K562 (cell line): ENCODE measurements around the gene TNIP1. TPM values are rescaled to one million over a fixed set of nuclear protein-coding genes. Genes with fewer than 3 reads are reported as not detected.
A peak's percentile ranks its signal among the peaks of the same experiment; 100 is the strongest.

Experiments
- BCL6 ChIP-seq: fragments of 250-450 bp; sonication (Bioruptor Pico); IDR thresholded peaks from 2 replicates; pipeline ENCODE4 v1.4.0; 2020
- DMBX1 ChIP-seq: fragments of 250-450 bp; sonication (Bioruptor Pico); IDR thresholded peaks from 2 replicates; pipeline ENCODE4 v1.8.0; 2022; ENCODE audit warnings: inconsistent platforms, mild to moderate bottlenecking, moderate library complexity, borderline replicate concordance
- ESRRB ChIP-seq: fragments of 250-450 bp; sonication (Bioruptor Pico); IDR thresholded peaks from 2 replicates; pipeline ENCODE4 v1.5.0; 2020; ENCODE audit warnings: mild to moderate bottlenecking, moderate library complexity, borderline replicate concordance
- ETV5 ChIP-seq: sonication (generic); formaldehyde crosslinking; IDR thresholded peaks from 2 replicates; pipeline ENCODE4 v1.4.0; 2020; ENCODE audit warnings: low read depth, mild to moderate bottlenecking, missing genetic modification reagents
- EWSR1 ChIP-seq: fragments of 450-650 bp; IDR thresholded peaks from 2 replicates; pipeline ENCODE4 v1.6.1; 2018; ENCODE audit warnings: borderline replicate concordance, mild to moderate bottlenecking, low read depth, moderate library complexity; ENCODE audit not compliant: partially characterized antibody
- NR2F6 ChIP-seq: fragments of 450-650 bp; formaldehyde crosslinking; IDR thresholded peaks from 2 replicates; pipeline ENCODE4 v1.4.0; 2020; ENCODE audit warnings: mild to moderate bottlenecking
- SMAD2 ChIP-seq: fragments of 150-350 bp; IDR thresholded peaks from 2 replicates; pipeline ENCODE4 v1.6.1; 2014; ENCODE audit warnings: low read depth, mild to moderate bottlenecking, low read length
- XRCC5 ChIP-seq: fragments of 200-400 bp; formaldehyde crosslinking; IDR thresholded peaks from 2 replicates; pipeline ENCODE4 v1.6.1; 2017; ENCODE audit warnings: low read depth, mild to moderate bottlenecking, low read length
- ZBTB5 ChIP-seq: fragments of 450-650 bp; IDR thresholded peaks from 2 replicates; pipeline ENCODE4 v1.6.1; 2017; ENCODE audit warnings: antibody characterized with exemption
- ZNF318 ChIP-seq, 2 experiments: fragments of 450-650 bp; IDR thresholded peaks; 2 replicates each; pipeline ENCODE4 v1.6.1; 2016; ENCODE audit warnings: mild to moderate bottlenecking in 2 of 2, borderline replicate concordance in 1 of 2, low read depth in 1 of 2, moderate library complexity in 1 of 2
- ZNF785 ChIP-seq: fragments of 250-450 bp; sonication (Bioruptor Pico); IDR thresholded peaks from 2 replicates; pipeline ENCODE4 v1.4.0; 2020; ENCODE audit warnings: mild to moderate bottlenecking
- polyA plus RNA-seq, 8 experiments: library from polyadenylated mRNA; depleted of rRNA in 4 of 8; stranded (reverse) in 5 of 8; unstranded in 3 of 8; fragments of >200 nt; fragmentation: Nextera tagmentation in 2 of 8; fragmentation: Illumina TruSeq in 1 of 8; extraction: Ambion mirVana in 2 of 8; extraction: Trizol in 1 of 8; gene quantifications; 2 replicates each; pipeline versions ENCODE4 v1.2.1 to v1.2.3, GENCODE V29; 2011 to 2014; ENCODE audit warnings: inconsistent platforms in 1 of 8, missing spikeins in 1 of 8
- total RNA-seq, 7 experiments: library from RNA; depleted of rRNA in 6 of 7; stranded (reverse); fragments of >200 nt in 6 of 7; fragmentation: Illumina TruSeq in 2 of 7; extraction: Trizol in 2 of 7; gene quantifications; 2 replicates each; pipeline versions ENCODE4 v1.2.1 to v1.2.3, GENCODE V29; 2011 to 2021; ENCODE audit warnings: low replicate concordance in 1 of 7
- TF ChIP-seq, protein P1 (sequence below): IDR thresholded peaks from 3 replicates; pipeline ENCODE4 v1.6.1; 2011; ENCODE audit warnings: borderline replicate concordance, mild to moderate bottlenecking, moderate library complexity; ENCODE audit not compliant: insufficient read length; ENCODE audit errors: extremely low read depth

Gene TNIP1
- total and polyA plus RNA-seq, 9 of the 15 experiments (the other 6 are each of a cell fraction or from before 2014, with no cell fraction given): 0.46 to 41.0 (median 24.6) TPM

GRCh38 chr5:151126199-151126645, 45.4 kb upstream of the TNIP1 start (continued):
- TF ChIP-seq ZNF318 (IDR thresholded peaks at IDR 0.05; ENCODE audit: borderline replicate concordance in 1 of 2, low read depth in 1 of 2): no peak
- TF ChIP-seq DMBX1 (CRISPR knock-in tag): no peak
- TF ChIP-seq SMAD2: no peak
- TF ChIP-seq XRCC5: peak; percentile 87
- TF ChIP-seq BCL6 (CRISPR knock-in tag): no peak
- peak; percentile 97 for TF ChIP-seq NR2F6 (CRISPR knock-in tag)
- TF ChIP-seq ZNF785 (CRISPR knock-in tag): no peak
- no peak for TF ChIP-seq ESRRB (CRISPR knock-in tag)
- TF ChIP-seq ZBTB5: no peak
- TF ChIP-seq, protein P1, sequence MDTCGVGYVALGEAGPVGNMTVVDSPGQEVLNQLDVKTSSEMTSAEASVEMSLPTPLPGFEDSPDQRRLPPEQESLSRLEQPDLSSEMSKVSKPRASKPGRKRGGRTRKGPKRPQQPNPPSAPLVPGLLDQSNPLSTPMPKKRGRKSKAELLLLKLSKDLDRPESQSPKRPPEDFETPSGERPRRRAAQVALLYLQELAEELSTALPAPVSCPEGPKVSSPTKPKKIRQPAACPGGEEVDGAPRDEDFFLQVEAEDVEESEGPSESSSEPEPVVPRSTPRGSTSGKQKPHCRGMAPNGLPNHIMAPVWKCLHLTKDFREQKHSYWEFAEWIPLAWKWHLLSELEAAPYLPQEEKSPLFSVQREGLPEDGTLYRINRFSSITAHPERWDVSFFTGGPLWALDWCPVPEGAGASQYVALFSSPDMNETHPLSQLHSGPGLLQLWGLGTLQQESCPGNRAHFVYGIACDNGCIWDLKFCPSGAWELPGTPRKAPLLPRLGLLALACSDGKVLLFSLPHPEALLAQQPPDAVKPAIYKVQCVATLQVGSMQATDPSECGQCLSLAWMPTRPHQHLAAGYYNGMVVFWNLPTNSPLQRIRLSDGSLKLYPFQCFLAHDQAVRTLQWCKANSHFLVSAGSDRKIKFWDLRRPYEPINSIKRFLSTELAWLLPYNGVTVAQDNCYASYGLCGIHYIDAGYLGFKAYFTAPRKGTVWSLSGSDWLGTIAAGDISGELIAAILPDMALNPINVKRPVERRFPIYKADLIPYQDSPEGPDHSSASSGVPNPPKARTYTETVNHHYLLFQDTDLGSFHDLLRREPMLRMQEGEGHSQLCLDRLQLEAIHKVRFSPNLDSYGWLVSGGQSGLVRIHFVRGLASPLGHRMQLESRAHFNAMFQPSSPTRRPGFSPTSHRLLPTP: no peak
- no peak for TF ChIP-seq ETV5
- TF ChIP-seq EWSR1: no peak
